ENCODE results near the gene RBM34. TPM values are rescaled to one million over a fixed set of nuclear protein-coding genes. Genes with fewer than 3 reads are reported as not detected.

The RBM34 gene
- total RNA-seq (78.4 and 80.7 TPM in 2 replicates), polyA plus RNA-seq (16.1 and 17.7 TPM in 2 replicates), polyA minus RNA-seq (11.4 and 18.0 TPM in 2 replicates), Bru-seq, nascent RNA (percentile 85 among the genes with signal in this experiment), BruChase-seq, experiment 1, labeled RNA remaining after a 6-hour chase (percentile 81 among the genes with signal in this experiment), BruChase-seq, experiment 2, labeled RNA remaining after a 2-hour chase (percentile 86 among the genes with signal in this experiment)
- polyA plus RNA-seq (2011; cell fraction: cytosol; rRNA removed): 33.7 TPM in 2 replicates
- 19.6 and 27.0 TPM in 2 replicates for polyA plus RNA-seq (2011; cell fraction: nucleus; rRNA removed)
- polyA plus RNA-seq (2012): 75.8 and 104 TPM in 2 replicates
- 14.8 TPM for polyA minus RNA-seq (2011; cell fraction: cytosol; rRNA and poly(A)+ RNA removed)
- 18.8 and 27.2 TPM in 2 replicates for polyA minus RNA-seq (2011; cell fraction: nucleus; rRNA and poly(A)+ RNA removed)
- long read RNA-seq, transcript RBM34-203 (10 exons, 1,273 nt): minor isoform, 6 of 184 reads
- long read RNA-seq, transcript RBM34-201 (11 exons, 2,054 nt): major isoform, 144 of 184 reads
- long read RNA-seq, partial matches to known transcripts: 5 of 184 reads
- long read RNA-seq, other reads (novel, unspliced or antisense): 29 of 184 reads

- FAIRE-seq: peak; percentile 74
- TF ChIP-seq MYC (IDR thresholded peaks at IDR 0.05; ENCODE audit: low read depth, low read length) (no peak), CTCF (IDR thresholded peaks at IDR 0.05; ENCODE audit: extremely low read depth in 1 of 2, insufficient read depth in 1 of 2, low read depth in 1 of 2, low read length in 2 of 2) (peak in 1 of 2 donors; percentile 28), POLR2AphosphoS5 (IDR thresholded peaks at IDR 0.05; ENCODE audit: insufficient read depth, low read depth, low read length) (peak; percentile 98), POLR2A (IDR thresholded peaks at IDR 0.05; ENCODE audit: low read depth, low read length) (peak; percentile 93), JUN (IDR thresholded peaks at IDR 0.05; ENCODE audit: borderline replicate concordance, insufficient read depth, insufficient read length, low read depth) (no peak), GATA2 (IDR thresholded peaks at IDR 0.05; ENCODE audit: insufficient read depth, insufficient read length, low read depth, low read length) (no peak), EZH2 (IDR thresholded peaks at IDR 0.05; ENCODE audit: borderline replicate concordance, low read depth, low read length, severe bottlenecking) (no peak), FOS (IDR thresholded peaks at IDR 0.05; ENCODE audit: borderline replicate concordance, insufficient read depth, low read length) (no peak), MAX (IDR thresholded peaks at IDR 0.05; ENCODE audit: insufficient read depth, insufficient read length) (no peak)
- POLR2A ChIA-PET: no interaction called here
Measured at GRCh38 chr1:235160957-235161684, at the start of gene RBM34. TSS of gene RBM34 (minus strand) at chr1:235161250. CDS start at chr1:235161226, 24 bp downstream.

More at GRCh38 chr1:235160957-235161684, at the start of gene RBM34:
- peak within 1 kb of the TSS; percentile 85 for H2AFZ ChIP-seq (ENCODE audit: low read depth, low read length)
- H3K9me1 ChIP-seq (replicated peaks; ENCODE audit: control insufficient read depth, extremely low read depth, insufficient read depth, low read length): no peaks in the 10 kb centered on the region
- no peaks in the 10 kb centered on the region for H3K9me3 ChIP-seq (replicated peaks; ENCODE audit: control insufficient read depth, insufficient read depth, low read length)
- no peaks in the 10 kb centered on the region for H3K27me3 ChIP-seq (ENCODE audit: control insufficient read depth in 2 of 2, insufficient read depth in 2 of 2, low read length in 2 of 2)
- intact Hi-C loops (cut with micrococcal nuclease) (loop anchor here (5.0 kb wide), 1 partner anchor 166 kb away; the partner anchor contains the start of genes ARID4B and GGPS1), dilution Hi-C loops (cut with MboI; ENCODE audit: extremely low pct_ligation_motif_present, low sequenced_read_pairs) (no loop called here)
- peak within 1 kb of the TSS; percentile 77 to 93 (median 86) for H3K4me3 ChIP-seq (replicated peaks in 1 of 3; ENCODE audit: insufficient read depth in 1 of 3, low read depth in 1 of 3, low read length in 3 of 3)
- peaks cover 25% of the 10 kb centered on the region for H3K79me2 ChIP-seq (ENCODE audit: control insufficient read depth, insufficient read depth, low read length)
- H3K4me1 ChIP-seq (ENCODE audit: control insufficient read depth, extremely low read depth, insufficient read depth, low read length): peaks cover 4% of the 10 kb centered on the region
- peak; percentile 93 for DNase-seq (ENCODE audit: low read depth, low spot score)
- H3K4me2 ChIP-seq (ENCODE audit: insufficient read depth, low read length): peak within 1 kb of the TSS; percentile 91
- peak within 1 kb of the TSS; percentile 66 for H3K27ac ChIP-seq (ENCODE audit: insufficient read depth, low read depth, low read length)
- H3K36me3 ChIP-seq (ENCODE audit: control insufficient read depth in 2 of 2, extremely low read depth in 1 of 2, insufficient read depth in 2 of 2, low read length in 2 of 2): peaks cover 8% of the 10 kb centered on the region in 2 experiments
- H3K9ac ChIP-seq (replicated peaks; ENCODE audit: extremely low read depth, insufficient read depth, low read length): peak within 1 kb of the TSS; percentile 81
- no peaks in the 10 kb centered on the region for H4K20me1 ChIP-seq (replicated peaks; ENCODE audit: control insufficient read depth, extremely low read depth, insufficient read depth, low read length)
- BruUV-seq (replicated peaks): TSS peak; percentile 79
- CTCF ChIA-PET: interaction anchor here (0.6 to 1.4 kb wide), 6 partner anchors 57 to 674 kb away, joined by 3 to 5 read pairs (median 4); no protein-coding TSS in a partner anchor
